EL (cell line): ENCODE data around the gene DCHS1.

ENCODE experiments used
- DNase-seq: peaks from one replicate; pipeline ENCODE4 v3.0.0-alpha.2; 2016

DCHS1 gene

GRCh38 chr11:6670202-6670830, 14.7 kb upstream of the DCHS1 start:
- no peak for DNase-seq

GRCh38 chr11:6667733-6668374, 12.2 kb upstream of the DCHS1 start:
- DNase-seq = peak; percentile 52

- no peak for DNase-seq
Measured at GRCh38 chr11:6666302-6667183, 10.9 kb upstream of the DCHS1 start.

- peak; percentile 42 for DNase-seq
Measured at GRCh38 chr11:6664551-6664950, 8.9 kb upstream of the DCHS1 start.

- no peak for DNase-seq
Measured at GRCh38 chr11:6663794-6664469, 8.3 kb upstream of the DCHS1 start.

GRCh38 chr11:6660712-6661111, 5.1 kb upstream of the DCHS1 start:
- DNase-seq = no peak

GRCh38 chr11:6658647-6659046, 3.0 kb upstream of the DCHS1 start:
- no peak for DNase-seq

GRCh38 chr11:6657346-6657745, 1.7 kb upstream of the DCHS1 start:
- DNase-seq = no peak

GRCh38 chr11:6656936-6657335, 1.3 kb upstream of the DCHS1 start:
- DNase-seq = no peak

- no peak for DNase-seq
Measured at GRCh38 chr11:6656584-6656915, 941 bp upstream of the DCHS1 start.

GRCh38 chr11:6655020-6655789, 404 bp downstream of the DCHS1 start:
- peak; percentile 13 for DNase-seq

- DNase-seq = no peak
Measured at GRCh38 chr11:6654281-6655019, 1.2 kb downstream of the DCHS1 start.

- no peak for DNase-seq
Measured at GRCh38 chr11:6653656-6654055, 2.0 kb downstream of the DCHS1 start.

- no peak for DNase-seq
Measured at GRCh38 chr11:6653097-6653496, 2.5 kb downstream of the DCHS1 start.

- no peak for DNase-seq
Measured at GRCh38 chr11:6652182-6652581, 3.4 kb downstream of the DCHS1 start.

- no peak for DNase-seq
Measured at GRCh38 chr11:6650980-6651379, 4.6 kb downstream of the DCHS1 start.

- no peak for DNase-seq
Measured at GRCh38 chr11:6650104-6650503, 5.5 kb downstream of the DCHS1 start.

GRCh38 chr11:6648501-6648900, 7.1 kb downstream of the DCHS1 start:
- no peak for DNase-seq

- DNase-seq = no peak
Measured at GRCh38 chr11:6647836-6648235, 7.8 kb downstream of the DCHS1 start.

- peak; percentile 26 for DNase-seq
Measured at GRCh38 chr11:6646918-6647679, 8.5 kb downstream of the DCHS1 start.

- peak; percentile 54 for DNase-seq
Measured at GRCh38 chr11:6646576-6646917, 9.1 kb downstream of the DCHS1 start.
